Femur (tissue), 1 donor: ENCODE results near the gene LGALS9B.
"Not testable (repeated sequence)": the region's sequence is repeated elsewhere in the genome, so short reads cannot be mapped to it uniquely, and the experiment has no call there.

ENCODE experiments used
- DNase-seq: peaks from one replicate; pipeline ENCODE4 v3.0.0-alpha.2; 2017

LGALS9B gene

DNA sequence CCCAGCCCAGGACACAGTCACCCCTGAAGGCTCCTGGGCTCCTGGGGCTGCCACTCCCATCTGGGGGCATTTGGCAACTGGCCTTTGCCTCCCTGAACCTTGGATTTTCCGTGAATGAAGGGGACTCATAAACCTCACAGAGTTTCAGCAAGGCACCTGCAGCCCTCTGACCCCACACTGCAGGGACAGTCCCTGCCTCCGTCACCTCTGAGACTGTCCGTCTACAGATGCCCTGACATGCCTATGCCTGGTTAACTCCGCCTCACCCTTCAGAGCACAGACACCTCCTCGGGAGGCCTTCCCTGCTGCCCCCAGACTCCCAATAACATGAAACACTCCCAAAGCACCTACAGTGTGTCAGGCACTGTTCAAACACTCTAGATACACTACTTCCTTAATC, 786 bp downstream of the LGALS9B start:
- DNase-seq, result not testable (repeated sequence)

GRCh38 chr17:20465535-20465934, 1.8 kb downstream of the LGALS9B start:
- peak; percentile 5 for DNase-seq

DNA sequence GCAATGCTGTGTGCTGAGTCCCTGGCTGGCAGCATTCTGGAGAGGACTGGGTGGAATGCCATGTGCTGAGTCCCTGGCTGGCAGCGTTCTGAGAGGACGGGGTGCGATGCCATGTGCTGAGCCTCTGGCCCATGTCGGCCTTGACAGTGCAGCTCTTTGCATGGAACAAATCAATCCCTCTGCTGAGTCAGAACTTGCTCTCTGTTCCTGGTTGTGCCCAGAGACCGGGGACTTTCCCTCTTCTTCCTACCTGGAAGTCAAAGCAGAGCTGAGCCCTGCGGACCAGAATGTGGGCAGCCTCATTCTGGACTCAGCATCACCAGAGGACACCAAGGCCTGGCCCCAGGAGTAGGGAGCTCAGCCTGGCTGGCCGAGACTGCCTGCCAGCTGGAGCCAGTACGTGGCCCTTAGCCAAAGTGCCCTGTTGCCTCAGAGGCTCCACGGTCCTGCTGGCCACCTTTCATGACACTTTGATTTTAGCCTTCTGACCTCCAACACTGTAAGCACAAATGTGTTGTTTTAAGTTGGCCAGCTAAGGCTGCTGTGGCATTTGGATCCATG, 2.4 kb downstream of the LGALS9B start:
- DNase-seq, result not testable (repeated sequence)

DNA sequence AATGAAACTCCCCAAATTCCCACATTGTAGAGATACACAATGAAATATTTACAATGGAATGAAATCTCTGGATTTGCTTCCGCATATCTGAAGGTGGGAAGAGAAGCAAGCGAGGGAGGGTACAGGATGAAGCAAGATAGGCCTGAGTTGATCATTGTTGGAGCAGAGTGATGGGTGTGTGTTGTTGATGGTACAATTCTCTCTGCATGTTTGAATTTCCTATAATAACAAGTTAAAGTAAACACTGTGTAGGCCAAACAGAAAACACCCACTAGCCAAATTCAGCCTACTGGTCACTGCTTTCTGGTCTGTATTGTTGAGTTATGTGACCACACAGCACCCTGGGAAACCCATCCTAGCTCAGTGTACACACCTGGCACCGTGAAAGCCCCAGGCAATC, 5.2 kb downstream of the LGALS9B start:
- not testable (repeated sequence) for DNase-seq

DNA sequence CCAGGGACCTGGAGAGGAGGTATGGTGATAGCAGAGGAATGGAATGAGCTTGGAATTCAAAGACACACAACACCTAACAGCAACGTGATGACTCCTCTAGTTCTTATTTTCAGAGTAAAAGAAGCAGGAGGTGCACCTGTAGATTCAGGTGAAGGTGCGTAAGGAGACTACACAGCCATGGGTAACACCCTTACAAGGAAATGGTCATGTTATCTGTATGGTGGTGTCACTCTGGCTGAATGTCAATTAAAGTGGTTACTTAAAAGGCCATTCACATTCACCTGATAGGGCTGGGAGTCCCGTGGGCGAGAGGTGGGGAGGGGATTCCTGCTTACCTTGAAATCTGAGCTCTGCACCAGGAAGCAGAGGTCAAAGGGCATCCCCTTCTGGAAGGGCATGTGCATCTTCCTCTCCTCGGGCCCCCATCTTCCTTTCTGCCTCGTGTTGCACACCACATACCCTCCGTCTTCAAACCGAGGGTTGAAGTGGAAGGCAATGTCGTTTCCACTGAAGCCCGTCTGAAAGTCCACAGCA, 9.4 kb downstream of the LGALS9B start:
- not testable (repeated sequence) for DNase-seq

DNA sequence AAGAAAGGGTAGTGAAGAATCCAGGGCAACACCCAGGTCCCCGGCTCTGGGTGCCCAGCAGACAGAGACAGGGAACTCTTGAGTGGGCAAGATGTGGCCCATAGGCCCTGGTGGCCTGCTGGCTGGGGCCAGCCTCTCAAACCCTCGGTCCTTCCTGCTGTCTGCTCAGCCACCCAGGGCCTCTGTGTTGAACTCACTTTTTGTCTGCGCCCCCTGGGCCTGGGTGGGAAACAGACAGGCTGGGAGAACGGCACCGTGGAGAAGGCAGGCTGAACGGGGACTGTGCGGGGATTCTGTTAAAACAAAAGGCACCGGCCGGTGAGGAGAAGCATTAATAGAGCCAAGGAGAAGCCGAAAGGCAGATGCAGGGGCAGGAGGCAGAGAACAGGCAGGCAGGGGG, 12.2 kb downstream of the LGALS9B start:
- not testable (repeated sequence) for DNase-seq

- DNase-seq, result not testable (repeated sequence)
These were observed 13.4 kb downstream of the LGALS9B start for GRCh38 chr17:20453820-20454434.

- not testable (repeated sequence) for DNase-seq
These were observed 16.5 kb downstream of the LGALS9B start for GRCh38 chr17:20450852-20451251.

GRCh38 chr17:20447534-20448321, 19.6 kb downstream of the LGALS9B start:
- not testable (repeated sequence) for DNase-seq

GRCh38 chr17:20446895-20447294, 20.4 kb downstream of the LGALS9B start:
- DNase-seq, result not testable (repeated sequence)

GRCh38 chr17:20444581-20445236, 22.6 kb downstream of the LGALS9B start:
- DNase-seq, result not testable (repeated sequence)

DNA sequence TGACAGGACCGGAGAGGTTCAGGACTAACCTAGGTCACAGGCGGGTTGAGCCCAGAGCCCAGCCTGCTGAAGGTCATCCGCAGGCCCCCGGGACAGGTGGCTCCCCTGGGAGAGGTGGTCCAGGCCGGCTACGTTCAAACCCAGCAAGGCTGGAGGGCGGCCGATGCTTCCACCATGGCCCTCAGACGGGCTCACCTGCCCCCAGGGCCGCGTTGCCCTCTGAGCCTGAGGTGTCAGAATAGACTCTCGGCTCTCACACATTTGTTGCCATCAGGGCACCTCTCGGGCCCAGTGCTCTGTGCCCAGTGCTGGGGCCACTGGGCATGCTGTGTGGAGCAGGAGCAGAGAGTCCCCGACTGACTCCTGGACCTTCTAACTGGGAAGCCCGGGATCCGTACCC, 23.2 kb downstream of the LGALS9B start:
- not testable (repeated sequence) for DNase-seq

DNA sequence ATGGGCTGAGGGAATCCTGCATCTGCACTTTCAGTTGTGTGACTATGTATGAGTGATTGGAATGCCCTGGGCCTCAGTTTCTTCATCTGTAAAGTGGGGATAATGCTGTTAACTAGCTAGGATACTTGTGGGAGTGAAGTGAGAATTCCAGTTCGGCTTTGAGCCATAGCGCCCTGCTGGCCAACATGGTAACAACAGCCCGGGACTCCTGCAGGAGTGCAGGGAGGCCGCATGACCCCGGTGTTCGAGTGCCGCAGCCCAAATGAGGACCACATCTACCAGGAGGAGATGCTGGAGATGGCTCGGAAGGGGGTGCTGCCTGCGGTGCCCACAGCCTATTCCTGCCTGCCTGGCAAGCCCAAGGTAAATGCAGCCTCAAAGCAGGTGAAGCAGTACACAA, 23.7 kb downstream of the LGALS9B start:
- not testable (repeated sequence) for DNase-seq

GRCh38 chr17:20440665-20441064, 26.7 kb downstream of the LGALS9B start:
- not testable (repeated sequence) for DNase-seq

- DNase-seq, result not testable (repeated sequence)
These were observed 32.2 kb downstream of the LGALS9B start for GRCh38 chr17:20435166-20435565.

DNA sequence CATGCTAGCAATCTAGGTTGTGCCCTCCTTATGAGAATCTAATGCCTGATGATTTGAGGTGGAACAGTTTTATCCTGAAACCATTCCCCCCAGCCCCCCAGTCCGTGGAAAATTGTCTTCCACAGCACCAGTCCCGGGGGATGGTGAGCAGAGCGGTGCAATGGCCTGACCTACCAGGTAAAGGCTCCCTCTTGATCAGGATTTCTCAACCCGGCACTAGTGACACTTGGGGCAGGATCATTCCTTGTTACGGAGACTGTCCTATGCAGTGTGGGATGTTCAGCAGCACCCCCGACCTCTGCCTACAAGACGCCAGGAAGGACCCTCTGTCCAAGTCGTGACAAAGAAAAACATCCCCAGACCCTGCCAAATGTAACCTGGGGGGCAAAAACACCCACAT, 34.0 kb downstream of the LGALS9B start:
- DNase-seq, result not testable (repeated sequence)

- not testable (repeated sequence) for DNase-seq
These were observed 40.1 kb downstream of the LGALS9B start for GRCh38 chr17:20427264-20427663.

DNA sequence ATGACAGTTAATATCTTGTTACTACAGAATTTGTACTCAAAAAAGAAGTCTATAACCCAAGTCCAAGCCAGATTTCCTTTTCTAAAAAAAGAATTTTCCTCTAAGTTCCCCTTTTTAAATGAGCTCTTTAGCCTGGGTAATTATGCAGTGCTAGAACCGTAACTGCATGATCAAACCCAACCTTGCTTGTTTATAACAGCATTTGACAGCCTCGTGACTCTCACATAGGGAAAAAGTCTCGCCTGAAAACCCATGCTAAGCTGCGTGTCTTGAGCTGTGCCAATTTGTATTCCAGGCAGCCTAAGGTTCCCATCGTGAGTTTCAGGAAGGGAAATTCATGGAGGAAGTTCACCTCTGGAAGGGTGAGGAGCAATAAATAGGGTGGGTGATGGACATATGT, 44.5 kb downstream of the LGALS9B start:
- DNase-seq, result not testable (repeated sequence)

GRCh38 chr17:20418838-20419237, 48.5 kb downstream of the LGALS9B start:
- not testable (repeated sequence) for DNase-seq

GRCh38 chr17:20417492-20418080, 49.8 kb downstream of the LGALS9B start:
- DNase-seq, result not testable (repeated sequence)

- not testable (repeated sequence) for DNase-seq
These were observed 50.9 kb downstream of the LGALS9B start for GRCh38 chr17:20416381-20416911.

DNA sequence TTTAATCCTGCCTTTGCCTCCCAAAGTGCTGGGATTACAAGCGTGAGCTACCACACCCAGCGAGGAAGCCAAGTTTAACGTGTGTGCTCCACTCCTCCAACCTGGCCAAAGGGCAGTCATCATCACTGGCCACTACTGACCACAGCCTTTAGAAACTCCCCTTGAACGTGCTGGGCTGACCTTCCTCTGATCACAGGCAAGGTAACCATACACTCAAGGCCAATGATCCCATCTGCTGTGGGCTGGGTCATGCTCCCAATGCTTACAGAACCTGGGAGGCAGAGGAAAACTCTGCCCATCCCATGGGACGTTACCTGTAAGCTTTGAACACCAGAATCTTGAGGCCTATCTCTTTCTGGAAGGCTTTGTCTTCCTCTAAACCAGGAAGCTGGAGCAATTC, 51.9 kb downstream of the LGALS9B start:
- not testable (repeated sequence) for DNase-seq
